ENCODE measurements around the gene SDHB. TPM values are rescaled to one million over a fixed set of nuclear protein-coding genes. Genes with fewer than 3 reads are reported as not detected.

Gene SDHB
- total and polyA plus RNA-seq, 10 donors = 49.1 to 132 (median 83.7) TPM

- Histone ChIP-seq H3K9me3 (no peaks in the 10 kb centered on the region), H3K36me3 (peaks cover 0 to 83% (median 56%) of the 10 kb centered on the region in 6 donors), H3K4me1 (peaks cover 0 to 45% (median 18%) of the 10 kb centered on the region in 6 donors), H3K4me3 (no peak overlapping the region), H3K27ac (peak overlapping the region in 4 of 8 donors; percentile 9 to 58 (median 22)), H3K27me3 (replicated peaks in 1 of 7) (no peaks in the 10 kb centered on the region)
- 62 to 82% (median 72%) methylated on average over 5 of the region's 5 CpGs for WGBS, 5 donors
- DNase-seq = no peak
- intact Hi-C loops (cut with DNase I; ENCODE audit: low total_unique reads) = loop anchor here (5.0 kb wide), 1 partner anchor 93 kb away; no protein-coding TSS in a partner anchor
- TF ChIP-seq, protein P1, sequence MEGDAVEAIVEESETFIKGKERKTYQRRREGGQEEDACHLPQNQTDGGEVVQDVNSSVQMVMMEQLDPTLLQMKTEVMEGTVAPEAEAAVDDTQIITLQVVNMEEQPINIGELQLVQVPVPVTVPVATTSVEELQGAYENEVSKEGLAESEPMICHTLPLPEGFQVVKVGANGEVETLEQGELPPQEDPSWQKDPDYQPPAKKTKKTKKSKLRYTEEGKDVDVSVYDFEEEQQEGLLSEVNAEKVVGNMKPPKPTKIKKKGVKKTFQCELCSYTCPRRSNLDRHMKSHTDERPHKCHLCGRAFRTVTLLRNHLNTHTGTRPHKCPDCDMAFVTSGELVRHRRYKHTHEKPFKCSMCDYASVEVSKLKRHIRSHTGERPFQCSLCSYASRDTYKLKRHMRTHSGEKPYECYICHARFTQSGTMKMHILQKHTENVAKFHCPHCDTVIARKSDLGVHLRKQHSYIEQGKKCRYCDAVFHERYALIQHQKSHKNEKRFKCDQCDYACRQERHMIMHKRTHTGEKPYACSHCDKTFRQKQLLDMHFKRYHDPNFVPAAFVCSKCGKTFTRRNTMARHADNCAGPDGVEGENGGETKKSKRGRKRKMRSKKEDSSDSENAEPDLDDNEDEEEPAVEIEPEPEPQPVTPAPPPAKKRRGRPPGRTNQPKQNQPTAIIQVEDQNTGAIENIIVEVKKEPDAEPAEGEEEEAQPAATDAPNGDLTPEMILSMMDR (IDR thresholded peaks at IDR 0.05 in 8 of 11, conservative IDR thresholded peaks at IDR 0.05 in 3 of 11) = no peak
- TF ChIP-seq POLR2A (IDR thresholded peaks at IDR 0.05) = no peak
- peak in 1 of 3 donors; percentile 30 for TF ChIP-seq POLR2AphosphoS5 (IDR thresholded peaks at IDR 0.05)
Observed at GRCh38 chr1:17045150-17045549, 8.7 kb downstream of the SDHB start.

- no peak for DNase-seq
- TF ChIP-seq POLR2A (IDR thresholded peaks at IDR 0.05) (no peak), POLR2AphosphoS5 (IDR thresholded peaks at IDR 0.05) (no peak)
- TF ChIP-seq, protein P1 (IDR thresholded peaks at IDR 0.05 in 8 of 11, conservative IDR thresholded peaks at IDR 0.05 in 3 of 11) = no peak
- no peak overlapping the region for H3K4me3 ChIP-seq
- intact Hi-C loops (cut with DNase I; ENCODE audit: low total_unique reads) = no loop called here
- WGBS, 5 donors = 75 to 96% (median 87%) methylated on average over 5 of the region's 5 CpGs
- no peaks in the 10 kb centered on the region for H3K27me3 ChIP-seq (replicated peaks in 1 of 7)
- H3K4me1 ChIP-seq = peaks cover 0 to 41% (median 18%) of the 10 kb centered on the region in 6 donors
- peaks cover 0 to 83% (median 56%) of the 10 kb centered on the region in 6 donors for H3K36me3 ChIP-seq
- no peaks in the 10 kb centered on the region for H3K9me3 ChIP-seq
- H3K27ac ChIP-seq = no peak overlapping the region
Observed at GRCh38 chr1:17043676-17044075, 10.2 kb downstream of the SDHB start.

- H3K27me3 ChIP-seq (replicated peaks in 1 of 7) = no peaks in the 10 kb centered on the region
- H3K4me1 ChIP-seq = peaks cover 0 to 32% (median 4%) of the 10 kb centered on the region in 6 donors
- no peak for DNase-seq
- no peaks in the 10 kb centered on the region for H3K9me3 ChIP-seq
- H3K36me3 ChIP-seq = peaks cover 0 to 97% (median 68%) of the 10 kb centered on the region in 6 donors
- 71 to 90% (median 89%) methylated on average over 1 of the region's 1 CpG for WGBS, 5 donors
- intact Hi-C loops (cut with DNase I; ENCODE audit: low total_unique reads) = no loop called here
- H3K4me3 ChIP-seq = no peak overlapping the region
- TF ChIP-seq POLR2AphosphoS5 (IDR thresholded peaks at IDR 0.05) = no peak
- TF ChIP-seq, protein P1 (IDR thresholded peaks at IDR 0.05 in 8 of 11, conservative IDR thresholded peaks at IDR 0.05 in 3 of 11) = no peak
- TF ChIP-seq POLR2A (IDR thresholded peaks at IDR 0.05) = no peak
- no peak overlapping the region for H3K27ac ChIP-seq
Observed at GRCh38 chr1:17040135-17040534, 13.7 kb downstream of the SDHB start.

DNA sequence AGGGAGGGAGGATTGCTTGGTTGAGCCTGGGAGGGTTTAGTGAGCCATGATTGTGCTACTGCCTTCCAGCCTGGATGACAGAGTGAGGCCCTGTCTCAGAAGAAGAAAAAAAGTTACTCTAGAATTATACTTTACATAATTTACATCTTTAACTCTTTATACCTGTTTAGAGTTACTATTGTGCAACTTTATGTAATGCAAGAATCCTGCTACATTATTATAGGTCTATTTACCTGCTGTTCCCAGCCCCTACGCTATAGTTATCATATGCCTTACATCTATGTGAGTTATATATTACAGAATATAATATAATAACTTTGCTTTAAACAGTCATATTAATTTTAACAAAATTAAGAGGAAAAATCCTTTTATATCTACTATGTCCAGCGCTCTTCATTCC is 14.3 kb downstream of the SDHB start:
- no peak overlapping the region for H3K27ac ChIP-seq
- peaks cover 0 to 96% (median 70%) of the 10 kb centered on the region in 6 donors for H3K36me3 ChIP-seq
- TF ChIP-seq, protein P1 (IDR thresholded peaks at IDR 0.05 in 8 of 11, conservative IDR thresholded peaks at IDR 0.05 in 3 of 11) = no peak
- TF ChIP-seq POLR2AphosphoS5 (IDR thresholded peaks at IDR 0.05) (no peak), POLR2A (IDR thresholded peaks at IDR 0.05) (no peak)
- H3K4me3 ChIP-seq = no peak overlapping the region
- peaks cover 0 to 26% (median under 1%) of the 10 kb centered on the region in 6 donors for H3K4me1 ChIP-seq
- 97 to 100% (median 98%) methylated on average over 2 of the region's 2 CpGs for WGBS, 5 donors
- H3K27me3 ChIP-seq (replicated peaks in 1 of 7) = no peaks in the 10 kb centered on the region
- no peak for DNase-seq
- H3K9me3 ChIP-seq = no peaks in the 10 kb centered on the region
- intact Hi-C loops (cut with DNase I; ENCODE audit: low total_unique reads) = no loop called here

Measured in spleen (tissue), 11 donors.